HG02981 (cell line): ENCODE data around the gene CACNA2D2.

Experiments
- ATAC-seq: cut with Tn5 transposase; IDR thresholded peaks from one replicate; pipeline ENCODE4 v1.9.1; 2021; ENCODE audit warnings: mild to moderate bottlenecking, moderate library complexity; ENCODE audit not compliant: unreplicated experiment

CACNA2D2 gene

GRCh38 chr3:50336452-50337174 is 166.8 kb downstream of the CACNA2D2 start:
- ATAC-seq = peak; percentile 26

GRCh38 chr3:50334339-50335075 is 168.9 kb downstream of the CACNA2D2 start:
- no peak for ATAC-seq

GRCh38 chr3:50333744-50334328 is 169.6 kb downstream of the CACNA2D2 start:
- no peak for ATAC-seq

- ATAC-seq = no peak
Measured at GRCh38 chr3:50331364-50331907, 172.0 kb downstream of the CACNA2D2 start.

GRCh38 chr3:50330330-50330729 is 173.1 kb downstream of the CACNA2D2 start:
- no peak for ATAC-seq

GRCh38 chr3:50327943-50328691 is 175.3 kb downstream of the CACNA2D2 start, which contains the start of gene TUSC2:
Gene TUSC2 (minus strand): TSS chr3:50328223. CDS start chr3:50328099, 124 bp downstream.
- peak; percentile 79 for ATAC-seq

- ATAC-seq = no peak
Measured at GRCh38 chr3:50327129-50327528, 176.3 kb downstream of the CACNA2D2 start.

GRCh38 chr3:50326182-50326541 is 177.3 kb downstream of the CACNA2D2 start:
- no peak for ATAC-seq

GRCh38 chr3:50325497-50326181 is 177.8 kb downstream of the CACNA2D2 start:
- ATAC-seq = no peak

GRCh38 chr3:50325113-50325480 is 178.3 kb downstream of the CACNA2D2 start:
- ATAC-seq = no peak

- no peak for ATAC-seq
Measured at GRCh38 chr3:50324351-50325112, 178.9 kb downstream of the CACNA2D2 start.

- no peak for ATAC-seq
Measured at GRCh38 chr3:50323614-50324199, 179.7 kb downstream of the CACNA2D2 start.

GRCh38 chr3:50323092-50323600 is 180.3 kb downstream of the CACNA2D2 start:
- no peak for ATAC-seq

GRCh38 chr3:50322386-50323091 is 180.9 kb downstream of the CACNA2D2 start, which contains the start of gene HYAL2:
Gene HYAL2 (minus strand): TSS chr3:50322745. CDS start chr3:50320489, 2,256 bp downstream.
- ATAC-seq = no peak

- no peak for ATAC-seq
Measured at GRCh38 chr3:50322115-50322385, 181.4 kb downstream of the CACNA2D2 start.

GRCh38 chr3:50321336-50322114 is 181.9 kb downstream of the CACNA2D2 start:
- peak; percentile 78 for ATAC-seq

GRCh38 chr3:50320853-50321335 is 182.5 kb downstream of the CACNA2D2 start:
- ATAC-seq = peak; percentile 36
